Mesodermal cell (in vitro differentiated cells): ENCODE results near the gene ADCY5.

Experiments used
- H3K27ac ChIP-seq: 2 replicates; pipeline ENCODE4 v1.7.0; 2013; ENCODE audit warnings: mild to moderate bottlenecking, low read depth, low read length, moderate library complexity; ENCODE audit not compliant: severe bottlenecking
- H3K36me3 ChIP-seq: 2 replicates; pipeline ENCODE4 v1.7.1; 2013; ENCODE audit warnings: mild to moderate bottlenecking, low read length, moderate library complexity; ENCODE audit not compliant: control insufficient read depth, insufficient read depth
- H3K4me1 ChIP-seq: one replicate; pipeline ENCODE4 v1.7.1; 2013; ENCODE audit warnings: mild to moderate bottlenecking, low read length; ENCODE audit not compliant: insufficient read depth, control insufficient read depth, poor library complexity, severe bottlenecking
- H3K4me3 ChIP-seq: 2 replicates; pipeline ENCODE4 v1.7.0; 2013; ENCODE audit warnings: low read length, control low read depth, mild to moderate bottlenecking; ENCODE audit not compliant: insufficient read depth, poor library complexity, severe bottlenecking; ENCODE audit errors: extremely low read depth
- H3K9me3 ChIP-seq: 2 replicates; pipeline ENCODE4 v1.7.1; 2013; ENCODE audit warnings: mild to moderate bottlenecking, low read length, moderate library complexity; ENCODE audit not compliant: control insufficient read depth
- WGBS, 2 experiments: methylation state at CpG; one replicate each; pipeline ENCODE4 v1.1.5; 2013; ENCODE audit warnings: missing lambda C conversion rate in 2 of 2; ENCODE audit not compliant: insufficient coverage in 2 of 2; 5-methylcytosine and 5-hydroxymethylcytosine counted together

Gene ADCY5

DNA sequence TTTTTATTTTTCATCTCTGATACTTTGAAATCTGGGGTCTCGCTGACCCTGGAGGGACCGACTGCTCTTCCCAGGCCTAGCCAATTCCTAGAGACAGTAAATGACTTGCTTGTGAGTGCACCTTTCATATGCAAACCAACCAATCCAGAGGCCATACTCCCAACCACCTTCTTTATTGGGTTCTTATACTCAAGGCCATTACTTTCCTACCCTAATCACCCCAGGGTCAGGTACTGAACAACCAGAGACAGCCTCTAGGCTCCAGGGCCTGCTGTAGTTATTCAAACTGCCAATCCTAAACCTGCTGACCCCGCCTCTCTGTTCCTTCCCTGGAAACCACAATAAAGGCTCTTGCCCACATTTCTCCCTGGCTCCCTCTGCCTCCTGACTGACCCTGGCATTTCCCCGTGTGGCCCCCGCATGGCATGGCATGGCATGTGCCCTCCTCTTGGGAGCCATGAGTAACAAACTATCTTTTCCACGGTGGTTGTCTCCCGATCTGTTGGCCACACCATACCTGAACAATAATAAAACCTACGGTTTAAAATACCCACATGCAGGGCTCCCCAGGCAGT, 42.9 kb downstream of the ADCY5 start:
- no peaks in the 10 kb centered on the region for H3K36me3 ChIP-seq
- H3K9me3 ChIP-seq, result no peaks in the 10 kb centered on the region
- H3K4me1 ChIP-seq, result peaks cover under 1% of the 10 kb centered on the region
- 91 to 98% methylated on average over 4 to 5 of the region's 8 CpGs for WGBS, 2 experiments
- H3K4me3 ChIP-seq, result no peak overlapping the region
- no peak overlapping the region for H3K27ac ChIP-seq

DNA sequence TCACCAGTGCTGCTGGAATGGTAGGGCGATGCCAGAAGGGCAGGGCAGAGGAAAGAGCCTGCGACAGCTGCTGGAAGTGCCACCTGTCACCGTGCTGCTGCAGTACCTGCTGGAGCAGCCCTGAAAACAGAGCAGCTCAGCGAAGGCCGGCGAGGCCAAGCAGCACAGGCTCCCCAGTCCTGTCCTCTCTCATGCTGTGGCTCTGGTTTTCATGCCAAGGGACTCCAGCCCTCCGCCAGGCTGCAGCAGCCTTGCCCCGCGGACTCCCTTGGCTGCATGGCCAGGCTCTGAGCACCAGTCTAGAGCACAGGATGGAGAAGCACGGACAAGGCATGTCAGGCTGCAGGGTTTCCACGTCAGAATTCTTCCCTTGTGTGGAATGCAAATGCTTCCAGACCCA, 43.9 kb downstream of the ADCY5 start:
- H3K27ac ChIP-seq, result no peak overlapping the region
- no peaks in the 10 kb centered on the region for H3K9me3 ChIP-seq
- H3K4me3 ChIP-seq, result no peak overlapping the region
- no peaks in the 10 kb centered on the region for H3K4me1 ChIP-seq
- WGBS, 2 experiments, result 87 to 92% methylated on average over 11 of the region's 11 CpGs
- no peaks in the 10 kb centered on the region for H3K36me3 ChIP-seq

DNA sequence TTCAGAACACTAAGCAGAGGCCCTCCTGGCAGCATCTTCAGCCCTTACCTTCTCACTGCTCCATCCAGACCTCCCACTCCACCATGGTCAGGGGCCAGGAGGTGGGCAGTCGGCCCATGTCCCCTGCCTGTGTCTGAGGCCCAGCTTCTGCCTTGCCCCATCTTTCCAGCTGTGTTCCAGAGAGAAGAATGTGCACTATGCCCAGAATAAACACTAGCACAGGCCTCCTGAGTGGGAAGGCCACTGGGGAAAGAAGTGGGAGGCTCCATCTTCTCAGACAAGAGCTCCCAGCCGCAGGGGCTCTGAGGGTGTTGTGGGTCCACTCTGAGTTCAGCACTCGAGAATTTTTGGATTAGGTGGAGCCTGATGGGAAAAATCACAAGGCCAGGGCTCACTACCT, 44.5 kb downstream of the ADCY5 start:
- Histone ChIP-seq H3K27ac (no peak overlapping the region), H3K4me3 (no peak overlapping the region), H3K9me3 (no peaks in the 10 kb centered on the region), H3K36me3 (no peaks in the 10 kb centered on the region), H3K4me1 (no peaks in the 10 kb centered on the region)
- 86 to 92% methylated on average over 2 of the region's 3 CpGs for WGBS, 2 experiments

DNA sequence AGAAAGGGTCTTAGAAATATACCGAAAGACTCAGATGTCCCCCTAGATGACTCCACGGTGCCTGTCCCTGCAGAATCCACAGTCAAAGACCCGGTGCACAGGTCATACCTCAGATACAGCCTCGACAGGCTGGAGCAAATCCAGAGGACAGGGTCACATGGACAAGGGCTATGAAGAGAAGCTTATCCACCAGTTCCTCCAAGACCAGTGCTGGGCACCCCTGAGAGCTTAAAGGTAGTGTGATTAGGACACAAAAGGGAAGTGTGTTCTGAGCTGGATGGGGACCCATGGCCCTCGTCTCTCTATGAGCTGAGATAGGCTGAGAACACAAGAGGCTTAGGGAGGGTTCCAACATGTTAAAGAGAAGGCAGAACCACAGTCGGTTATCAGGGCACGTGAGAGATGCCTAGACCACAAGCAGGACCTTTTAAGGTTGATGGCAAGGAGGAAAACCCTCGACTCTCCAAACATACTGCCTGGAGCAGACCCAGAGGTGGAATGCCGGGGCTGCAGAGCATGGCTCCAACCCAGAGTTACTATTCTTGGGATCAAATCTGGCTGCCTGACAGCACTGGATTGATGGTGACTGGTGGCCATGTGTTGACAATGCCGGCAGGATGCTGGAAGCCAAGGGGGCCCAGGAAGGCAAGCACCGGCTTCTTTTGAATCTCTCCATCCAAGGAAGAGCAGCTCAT, 46.9 kb downstream of the ADCY5 start:
- Histone ChIP-seq H3K27ac (no peak overlapping the region), H3K9me3 (no peaks in the 10 kb centered on the region), H3K4me3 (no peak overlapping the region), H3K4me1 (no peaks in the 10 kb centered on the region), H3K36me3 (no peaks in the 10 kb centered on the region)
- 88 to 92% methylated on average over 11 of the region's 11 CpGs for WGBS, 2 experiments

DNA sequence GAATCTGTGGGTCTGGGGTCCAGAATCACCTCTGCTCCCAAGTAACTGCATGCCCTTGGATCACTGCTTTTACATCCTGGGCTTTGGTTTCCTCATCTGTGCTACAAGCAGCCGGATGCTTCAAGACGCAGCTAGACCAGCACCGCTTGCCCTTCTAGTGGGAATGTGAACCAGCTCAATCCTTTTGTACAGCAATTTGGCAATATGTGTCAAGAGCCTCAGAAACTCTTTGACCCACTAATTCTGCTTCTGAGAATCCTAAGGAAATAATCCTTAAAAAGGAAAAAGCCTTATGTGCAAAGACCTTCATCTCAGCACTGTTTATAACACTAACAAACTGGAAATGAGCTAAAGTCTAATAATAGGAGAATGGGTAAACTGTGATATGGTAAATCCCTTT, 48.7 kb downstream of the ADCY5 start:
- 100% methylated on average over 3 of the region's 3 CpGs for WGBS, 2 experiments
- H3K9me3 ChIP-seq, result no peaks in the 10 kb centered on the region
- no peaks in the 10 kb centered on the region for H3K4me1 ChIP-seq
- no peak overlapping the region for H3K27ac ChIP-seq
- no peaks in the 10 kb centered on the region for H3K36me3 ChIP-seq
- no peak overlapping the region for H3K4me3 ChIP-seq

DNA sequence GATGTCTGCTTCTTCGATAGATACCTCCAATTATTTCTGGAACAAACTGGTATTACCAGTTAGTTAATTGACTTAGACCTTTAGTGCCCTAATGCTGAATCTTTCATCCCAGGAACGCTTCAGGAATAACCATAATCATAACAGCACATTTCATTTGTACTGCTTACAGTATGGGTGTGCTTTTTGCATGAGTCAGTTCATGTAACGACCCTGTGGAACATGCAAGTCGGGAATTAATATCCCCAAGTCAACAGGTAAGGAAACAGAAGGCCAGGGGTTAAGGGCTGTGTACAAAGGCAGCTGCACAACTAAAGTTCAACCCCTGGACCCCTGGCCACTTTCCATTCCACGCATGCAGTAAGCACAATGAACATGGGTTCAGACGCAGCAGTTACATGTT, 49.2 kb downstream of the ADCY5 start:
- 94 to 95% methylated on average over 3 to 5 of the region's 6 CpGs for WGBS, 2 experiments

DNA sequence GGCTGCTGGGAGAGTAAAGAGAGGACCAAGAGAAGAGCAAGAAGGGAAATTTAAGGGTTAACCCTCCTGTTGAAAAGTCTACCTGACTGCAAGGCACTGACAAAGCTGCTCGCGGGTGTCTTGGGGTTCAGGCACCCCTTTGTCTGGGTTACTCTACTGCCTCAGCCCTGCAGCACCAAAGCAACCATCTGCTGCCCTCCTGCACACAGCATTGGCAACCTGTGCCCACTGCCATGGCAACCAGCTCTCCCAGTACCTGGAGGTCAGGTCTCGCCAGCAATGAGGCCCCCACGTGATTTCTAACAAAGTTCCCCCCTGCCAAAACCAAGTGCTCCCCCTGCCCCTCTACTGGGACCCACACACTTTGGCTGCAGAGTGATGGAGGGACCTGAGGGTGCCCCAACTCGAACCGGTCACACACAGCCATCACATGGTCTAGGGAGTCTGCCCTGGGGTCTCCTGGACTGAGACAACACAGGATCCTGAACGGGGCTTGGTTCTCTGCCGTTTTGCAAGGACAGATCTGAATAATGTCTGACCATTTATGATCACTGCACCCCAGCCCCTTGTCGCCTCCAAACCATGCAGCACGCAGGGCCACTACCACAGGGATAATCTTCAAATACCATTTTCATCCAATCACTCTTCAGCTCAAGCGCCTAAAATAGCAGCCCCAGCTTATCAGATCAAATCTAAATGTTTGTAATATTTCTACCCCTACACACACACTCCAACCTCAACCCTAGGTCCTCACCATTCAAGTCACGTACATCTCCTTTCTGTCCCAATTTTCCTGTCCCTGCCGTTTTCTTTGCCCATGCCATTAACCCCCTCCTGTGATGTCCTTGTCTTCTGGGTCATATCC, 50.7 kb downstream of the ADCY5 start:
- Histone ChIP-seq H3K9me3 (no peaks in the 10 kb centered on the region), H3K4me1 (no peaks in the 10 kb centered on the region), H3K4me3 (no peak overlapping the region), H3K36me3 (no peaks in the 10 kb centered on the region), H3K27ac (no peak overlapping the region)
- 76 to 78% methylated on average over 11 to 12 of the region's 13 CpGs for WGBS, 2 experiments

More for the DNA sequence above, 49.2 kb downstream of the ADCY5 start:
- H3K36me3 ChIP-seq, result no peaks in the 10 kb centered on the region
- H3K4me1 ChIP-seq, result no peaks in the 10 kb centered on the region
- H3K27ac ChIP-seq, result no peak overlapping the region
- no peaks in the 10 kb centered on the region for H3K9me3 ChIP-seq
- H3K4me3 ChIP-seq, result no peak overlapping the region

DNA sequence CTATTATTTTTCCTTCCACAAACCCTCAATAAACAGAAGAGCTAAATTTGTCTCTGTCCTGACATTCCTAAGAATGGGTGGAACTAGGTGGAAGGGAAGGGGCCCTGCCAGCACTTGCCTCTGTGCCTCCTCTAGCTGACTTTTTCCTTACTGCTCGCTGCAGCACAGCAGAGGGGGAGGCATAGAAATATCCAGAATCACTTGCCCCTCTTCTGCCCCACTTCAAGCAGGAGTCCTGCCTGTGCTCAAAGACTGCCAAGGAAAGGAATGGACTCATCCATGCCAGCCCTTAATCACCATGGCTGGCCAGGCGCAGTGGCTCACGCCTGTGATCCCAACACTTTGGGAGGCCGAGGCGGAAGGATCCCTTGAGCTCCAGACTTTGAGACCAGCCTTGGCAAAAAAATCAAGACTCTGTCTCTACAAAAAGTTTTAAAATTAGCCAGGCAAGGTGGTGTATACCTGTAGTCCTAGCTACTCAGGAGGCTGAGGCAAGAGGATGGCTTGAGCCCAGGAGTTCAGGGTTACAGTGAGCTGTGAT, 51.8 kb downstream of the ADCY5 start:
- Histone ChIP-seq H3K36me3 (no peaks in the 10 kb centered on the region), H3K4me3 (no peak overlapping the region)
- whole genome bisulfite sequencing, 2 experiments, result 86 to 92% methylated on average over 2 to 3 of the region's 5 CpGs

DNA sequence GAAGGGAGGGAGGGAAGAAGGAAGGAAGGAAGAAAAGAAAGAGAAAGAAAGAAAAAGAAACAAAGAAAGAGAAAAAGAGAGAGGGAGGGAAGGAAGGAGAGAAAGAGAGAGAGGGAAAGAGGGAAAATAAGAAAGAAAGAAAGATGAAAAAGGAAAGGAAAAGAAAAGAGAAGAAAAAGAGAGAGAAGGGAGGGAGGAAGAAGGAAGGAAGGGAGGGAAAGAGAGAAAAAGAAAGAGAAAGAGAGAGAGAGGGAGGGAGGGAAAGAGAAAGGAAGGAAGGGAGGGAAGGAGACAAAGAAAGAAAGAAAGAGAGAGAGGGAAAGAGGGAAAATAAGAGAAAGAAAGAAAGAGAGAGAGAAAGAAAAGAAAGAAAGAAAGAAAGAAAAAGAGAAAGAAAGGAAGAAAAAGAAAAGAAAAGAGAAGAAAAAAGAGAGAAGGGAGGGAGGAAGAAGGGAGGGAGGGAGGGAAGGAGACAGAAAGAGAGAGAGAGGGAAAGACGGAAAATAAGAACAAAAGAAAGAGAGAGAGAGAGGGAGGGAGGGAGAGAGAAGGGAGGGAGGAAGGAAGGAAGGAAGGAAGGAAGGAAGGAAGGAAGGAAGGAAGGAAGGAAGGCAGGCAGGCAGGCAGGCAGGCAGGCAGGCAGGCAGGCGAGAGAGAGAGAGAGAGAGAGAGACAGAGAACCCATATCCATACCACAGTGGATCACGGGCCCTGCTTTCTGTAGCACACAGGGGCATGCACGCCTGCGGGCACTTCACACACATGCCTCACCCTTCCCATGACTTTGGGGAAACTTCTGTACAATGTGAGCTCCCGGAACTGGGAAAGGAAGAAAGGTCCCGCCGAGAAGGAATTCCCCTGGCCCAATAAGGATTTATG, 52.5 kb downstream of the ADCY5 start:
- Histone ChIP-seq H3K9me3 (no peaks in the 10 kb centered on the region), H3K36me3 (no peaks in the 10 kb centered on the region), H3K4me1 (no peaks in the 10 kb centered on the region), H3K4me3 (no peak overlapping the region), H3K27ac (no peak overlapping the region)
- 40 to 82% methylated on average over 1 to 4 of the region's 8 CpGs for WGBS, 2 experiments

More for the DNA sequence above, 51.8 kb downstream of the ADCY5 start:
- no peaks in the 10 kb centered on the region for H3K9me3 ChIP-seq
- H3K27ac ChIP-seq, result no peak overlapping the region
- no peaks in the 10 kb centered on the region for H3K4me1 ChIP-seq

DNA sequence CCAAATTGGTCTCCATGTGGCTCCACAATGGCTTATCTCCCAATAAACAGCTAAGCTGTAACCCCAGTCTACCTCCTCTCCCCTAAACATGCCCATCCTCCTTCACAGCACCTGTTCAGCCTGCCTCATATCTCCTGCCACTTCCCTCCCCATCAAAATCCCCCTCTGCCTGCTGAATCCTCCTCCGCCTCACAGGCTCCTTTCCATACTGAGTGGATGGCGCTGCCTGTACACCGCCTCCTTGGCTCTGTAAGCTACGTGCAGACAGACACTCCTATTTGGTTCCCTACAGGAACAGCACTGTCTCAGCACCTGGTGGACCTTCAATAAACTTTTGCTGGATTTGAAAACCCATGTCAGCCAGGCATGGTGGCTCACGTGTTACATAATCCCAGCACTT, 53.7 kb downstream of the ADCY5 start:
- 92 to 93% methylated on average over 3 to 5 of the region's 5 CpGs for WGBS, 2 experiments
- Histone ChIP-seq H3K4me1 (no peaks in the 10 kb centered on the region), H3K36me3 (no peaks in the 10 kb centered on the region), H3K9me3 (no peaks in the 10 kb centered on the region), H3K4me3 (no peak overlapping the region), H3K27ac (no peak overlapping the region)
